Measurements from ENCODE around the gene APBA2. TPM values are rescaled to one million over a fixed set of nuclear protein-coding genes. Genes with fewer than 3 reads are reported as not detected.

Gene APBA2
- total RNA-seq, 1 donor from 2014 or later = 33.1 TPM

GRCh38 chr15:29104566-29104880 lies 218.7 kb downstream of the APBA2 start:
- H3K27me3 Mint-ChIP-seq (ENCODE audit: low read depth) = no peaks in the 10 kb centered on the region
- no peak overlapping the region for H3K4me3 Mint-ChIP-seq
- no peak for DNase-seq (ENCODE audit: low spot score in 2 of 2, unreplicated experiment in 2 of 2)
- H3K27ac Mint-ChIP-seq = no peak overlapping the region
- H3K36me3 Mint-ChIP-seq = peaks cover 9% of the 10 kb centered on the region
- TF ChIP-seq, protein P1, sequence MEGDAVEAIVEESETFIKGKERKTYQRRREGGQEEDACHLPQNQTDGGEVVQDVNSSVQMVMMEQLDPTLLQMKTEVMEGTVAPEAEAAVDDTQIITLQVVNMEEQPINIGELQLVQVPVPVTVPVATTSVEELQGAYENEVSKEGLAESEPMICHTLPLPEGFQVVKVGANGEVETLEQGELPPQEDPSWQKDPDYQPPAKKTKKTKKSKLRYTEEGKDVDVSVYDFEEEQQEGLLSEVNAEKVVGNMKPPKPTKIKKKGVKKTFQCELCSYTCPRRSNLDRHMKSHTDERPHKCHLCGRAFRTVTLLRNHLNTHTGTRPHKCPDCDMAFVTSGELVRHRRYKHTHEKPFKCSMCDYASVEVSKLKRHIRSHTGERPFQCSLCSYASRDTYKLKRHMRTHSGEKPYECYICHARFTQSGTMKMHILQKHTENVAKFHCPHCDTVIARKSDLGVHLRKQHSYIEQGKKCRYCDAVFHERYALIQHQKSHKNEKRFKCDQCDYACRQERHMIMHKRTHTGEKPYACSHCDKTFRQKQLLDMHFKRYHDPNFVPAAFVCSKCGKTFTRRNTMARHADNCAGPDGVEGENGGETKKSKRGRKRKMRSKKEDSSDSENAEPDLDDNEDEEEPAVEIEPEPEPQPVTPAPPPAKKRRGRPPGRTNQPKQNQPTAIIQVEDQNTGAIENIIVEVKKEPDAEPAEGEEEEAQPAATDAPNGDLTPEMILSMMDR (IDR thresholded peaks at IDR 0.05; ENCODE audit: unreplicated experiment) = no peak
- no peaks in the 10 kb centered on the region for H3K9me3 Mint-ChIP-seq
- H3K4me1 Mint-ChIP-seq = no peaks in the 10 kb centered on the region

GRCh38 chr15:29105151-29105854 lies 219.5 kb downstream of the APBA2 start:
- no peaks in the 10 kb centered on the region for H3K4me1 Mint-ChIP-seq
- no peaks in the 10 kb centered on the region for H3K9me3 Mint-ChIP-seq
- no peaks in the 10 kb centered on the region for H3K27me3 Mint-ChIP-seq (ENCODE audit: low read depth)
- H3K27ac Mint-ChIP-seq = no peak overlapping the region
- peaks cover 9% of the 10 kb centered on the region for H3K36me3 Mint-ChIP-seq
- TF ChIP-seq, protein P1 (IDR thresholded peaks at IDR 0.05; ENCODE audit: unreplicated experiment) = no peak
- no peak overlapping the region for H3K4me3 Mint-ChIP-seq
- DNase-seq (ENCODE audit: low spot score in 2 of 2, unreplicated experiment in 2 of 2) = no peak

GRCh38 chr15:29106116-29106515 lies 220.3 kb downstream of the APBA2 start:
- H3K4me1 Mint-ChIP-seq = no peaks in the 10 kb centered on the region
- no peak overlapping the region for H3K27ac Mint-ChIP-seq
- DNase-seq (ENCODE audit: low spot score in 2 of 2, unreplicated experiment in 2 of 2) = no peak
- no peaks in the 10 kb centered on the region for H3K9me3 Mint-ChIP-seq
- peaks cover 9% of the 10 kb centered on the region for H3K36me3 Mint-ChIP-seq
- no peaks in the 10 kb centered on the region for H3K27me3 Mint-ChIP-seq (ENCODE audit: low read depth)
- no peak overlapping the region for H3K4me3 Mint-ChIP-seq
- TF ChIP-seq, protein P1 (IDR thresholded peaks at IDR 0.05; ENCODE audit: unreplicated experiment) = no peak

- Mint-ChIP-seq H3K27ac (no peak overlapping the region), H3K27me3 (ENCODE audit: low read depth) (no peaks in the 10 kb centered on the region), H3K36me3 (peaks cover 9% of the 10 kb centered on the region), H3K4me1 (no peaks in the 10 kb centered on the region), H3K9me3 (no peaks in the 10 kb centered on the region), H3K4me3 (no peak overlapping the region)
- TF ChIP-seq, protein P1 (IDR thresholded peaks at IDR 0.05; ENCODE audit: unreplicated experiment) = no peak
- DNase-seq (ENCODE audit: low spot score in 2 of 2, unreplicated experiment in 2 of 2) = no peak
Observed at GRCh38 chr15:29106551-29107290, 220.9 kb downstream of the APBA2 start.

- Mint-ChIP-seq H3K27ac (no peak overlapping the region), H3K4me1 (no peaks in the 10 kb centered on the region), H3K4me3 (no peak overlapping the region), H3K27me3 (ENCODE audit: low read depth) (no peaks in the 10 kb centered on the region), H3K36me3 (peaks cover 9% of the 10 kb centered on the region), H3K9me3 (no peaks in the 10 kb centered on the region)
- TF ChIP-seq, protein P1 (IDR thresholded peaks at IDR 0.05; ENCODE audit: unreplicated experiment) = no peak
- DNase-seq (ENCODE audit: low spot score in 2 of 2, unreplicated experiment in 2 of 2) = no peak
Observed at GRCh38 chr15:29107291-29107890, 221.6 kb downstream of the APBA2 start.
